GM12873 (cell line): ENCODE measurements around the gene LRRC4B.
A peak's percentile ranks its signal among the peaks of the same experiment; 100 is the strongest.

Experiments
- TF ChIP-seq, protein P1 (sequence below): IDR thresholded peaks from 2 replicates; pipeline ENCODE4 v1.5.1; 2012; ENCODE audit warnings: low read depth, mild to moderate bottlenecking, moderate library complexity, low read length, control low read depth; ENCODE audit not compliant: insufficient read depth; ENCODE audit errors: missing control alignments

The LRRC4B gene

GRCh38 chr19:50531171-50531612 is 37.0 kb downstream of the LRRC4B start:
- TF ChIP-seq, protein P1, sequence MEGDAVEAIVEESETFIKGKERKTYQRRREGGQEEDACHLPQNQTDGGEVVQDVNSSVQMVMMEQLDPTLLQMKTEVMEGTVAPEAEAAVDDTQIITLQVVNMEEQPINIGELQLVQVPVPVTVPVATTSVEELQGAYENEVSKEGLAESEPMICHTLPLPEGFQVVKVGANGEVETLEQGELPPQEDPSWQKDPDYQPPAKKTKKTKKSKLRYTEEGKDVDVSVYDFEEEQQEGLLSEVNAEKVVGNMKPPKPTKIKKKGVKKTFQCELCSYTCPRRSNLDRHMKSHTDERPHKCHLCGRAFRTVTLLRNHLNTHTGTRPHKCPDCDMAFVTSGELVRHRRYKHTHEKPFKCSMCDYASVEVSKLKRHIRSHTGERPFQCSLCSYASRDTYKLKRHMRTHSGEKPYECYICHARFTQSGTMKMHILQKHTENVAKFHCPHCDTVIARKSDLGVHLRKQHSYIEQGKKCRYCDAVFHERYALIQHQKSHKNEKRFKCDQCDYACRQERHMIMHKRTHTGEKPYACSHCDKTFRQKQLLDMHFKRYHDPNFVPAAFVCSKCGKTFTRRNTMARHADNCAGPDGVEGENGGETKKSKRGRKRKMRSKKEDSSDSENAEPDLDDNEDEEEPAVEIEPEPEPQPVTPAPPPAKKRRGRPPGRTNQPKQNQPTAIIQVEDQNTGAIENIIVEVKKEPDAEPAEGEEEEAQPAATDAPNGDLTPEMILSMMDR: no peak

- TF ChIP-seq, protein P1: no peak
These were observed 45.4 kb downstream of the LRRC4B start for GRCh38 chr19:50522881-50523280.

DNA sequence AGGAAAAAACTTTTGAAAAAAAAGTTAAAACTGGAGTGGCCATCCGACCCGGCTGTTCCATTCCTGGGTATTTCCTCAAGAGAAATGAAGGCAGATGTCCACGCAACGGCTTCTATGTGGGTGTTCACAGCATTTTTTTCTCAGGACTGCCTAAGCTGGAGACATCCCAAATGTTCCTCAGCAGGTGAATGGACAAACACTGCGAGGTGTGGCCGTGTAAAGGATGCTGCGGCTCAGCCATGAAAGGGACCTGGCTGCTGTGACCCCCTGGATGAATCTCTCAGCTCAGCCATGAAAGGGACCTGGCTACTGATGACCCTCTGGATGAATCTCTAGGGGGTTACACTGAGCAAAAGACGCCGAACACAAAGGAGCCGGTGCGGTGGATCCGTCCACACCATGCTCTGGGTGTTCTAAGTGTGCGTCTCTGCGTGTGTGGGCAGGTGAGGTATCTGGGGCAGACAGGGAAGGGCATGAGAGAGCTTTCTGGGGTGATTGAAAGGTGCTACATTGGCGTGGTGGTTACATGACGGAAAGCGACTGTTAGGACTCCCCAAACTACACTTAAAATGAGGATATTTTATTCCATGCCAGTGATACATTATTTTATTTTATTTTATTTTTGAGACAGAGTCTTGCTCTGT is 47.3 kb downstream of the LRRC4B start:
- TF ChIP-seq, protein P1: no peak

DNA sequence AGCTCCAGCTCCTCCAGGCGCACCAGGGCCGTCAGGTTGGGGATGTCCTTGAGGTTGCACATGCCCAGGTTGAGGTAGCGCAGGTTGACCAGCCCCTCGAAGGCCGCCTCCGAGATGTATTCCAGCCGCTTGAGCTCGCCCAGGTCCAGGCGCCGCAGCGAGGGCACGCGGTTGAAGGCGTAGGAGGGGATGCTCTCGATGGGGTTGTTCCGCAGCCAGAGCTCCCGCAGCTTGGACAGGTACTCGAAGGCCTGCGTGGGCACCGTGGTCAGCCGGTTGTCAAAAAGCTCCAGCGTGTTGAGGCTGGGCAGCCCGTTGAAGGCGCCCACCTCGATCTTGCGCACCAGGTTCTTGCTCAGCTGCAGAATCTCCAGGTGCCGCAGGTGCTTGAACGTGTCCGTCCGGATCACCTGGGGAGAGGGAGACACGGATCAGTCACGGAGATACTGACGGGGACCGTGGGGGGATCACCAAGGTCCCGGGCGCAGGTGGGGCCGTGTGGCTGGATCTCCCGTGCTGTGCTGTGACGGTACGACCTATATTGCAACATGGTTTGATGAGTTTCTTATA is 49.1 kb downstream of the LRRC4B start:
- TF ChIP-seq, protein P1: no peak

GRCh38 chr19:50518091-50519005 is 49.9 kb downstream of the LRRC4B start:
- TF ChIP-seq, protein P1: peak; percentile 41

DNA sequence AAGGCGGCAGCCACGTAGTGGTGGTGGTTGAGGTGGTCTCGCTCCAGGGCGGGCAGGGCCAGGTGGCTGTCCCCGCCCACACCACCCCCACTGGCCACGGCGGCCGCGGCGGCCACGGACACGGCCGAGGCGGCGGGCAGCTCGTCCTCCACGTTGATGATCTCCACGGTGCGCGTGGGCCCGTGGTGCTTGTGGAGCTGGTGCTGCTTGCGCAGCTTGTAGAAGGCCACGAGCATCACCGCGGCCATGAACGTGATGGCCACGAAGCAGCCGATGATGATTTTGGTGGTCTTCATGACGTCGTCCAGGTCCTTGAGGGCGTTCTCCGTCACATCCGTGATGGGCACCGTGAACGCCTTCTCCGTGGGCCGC is 50.5 kb downstream of the LRRC4B start:
- TF ChIP-seq, protein P1: no peak
